Hepatocyte (in vitro differentiated cells): Measurements from ENCODE around the gene YBX3. TPM values are rescaled to one million over a fixed set of nuclear protein-coding genes. Genes with fewer than 3 reads are reported as not detected.

Source experiments
- DNase-seq: peaks from one replicate; pipeline ENCODE4 v3.0.0-alpha.2; 2016; ENCODE audit warnings: low spot score
- H2AFZ ChIP-seq: fragments of 200-600 bp; sonication (generic); 2 replicates; pipeline ENCODE4 v1.6.0; 2016; ENCODE audit warnings: antibody characterized with exemption, mild to moderate bottlenecking
- H3K27ac ChIP-seq: fragments of 200-600 bp; sonication (generic); 2 replicates; pipeline ENCODE4 v1.5.1; 2016; ENCODE audit warnings: mild to moderate bottlenecking
- H3K27me3 ChIP-seq: fragments of 200-600 bp; sonication (generic); 2 replicates; pipeline ENCODE4 v1.6.1; 2016
- H3K36me3 ChIP-seq: fragments of 200-600 bp; sonication (generic); replicated peaks from 2 replicates; pipeline ENCODE4 v1.5.1; 2016; ENCODE audit warnings: low read depth; ENCODE audit not compliant: insufficient read depth
- H3K4me1 ChIP-seq: fragments of 200-600 bp; sonication (generic); 2 replicates; pipeline ENCODE4 v1.5.1; 2016; ENCODE audit warnings: mild to moderate bottlenecking, moderate library complexity; ENCODE audit not compliant: insufficient read depth
- H3K4me2 ChIP-seq: fragments of 200-600 bp; sonication (generic); 2 replicates; pipeline ENCODE4 v1.6.0; 2016
- H3K4me3 ChIP-seq: fragments of 200-600 bp; sonication (generic); 2 replicates; pipeline ENCODE4 v1.5.1; 2016; ENCODE audit warnings: mild to moderate bottlenecking
- H3K79me2 ChIP-seq: fragments of 200-600 bp; sonication (generic); 2 replicates; pipeline ENCODE4 v1.6.0; 2017; ENCODE audit warnings: mild to moderate bottlenecking
- H3K9me2 ChIP-seq: fragments of 200-600 bp; sonication (generic); replicated peaks from 2 replicates; pipeline ENCODE4 v1.6.0; 2017; ENCODE audit warnings: mild to moderate bottlenecking; ENCODE audit not compliant: insufficient read depth
- H3K9me3 ChIP-seq: fragments of 200-600 bp; sonication (generic); 2 replicates; pipeline ENCODE4 v1.5.1; 2016; ENCODE audit warnings: low read depth, mild to moderate bottlenecking
- H4K20me1 ChIP-seq: fragments of 200-600 bp; sonication (generic); 2 replicates; pipeline ENCODE4 v1.6.0; 2016; ENCODE audit warnings: mild to moderate bottlenecking; ENCODE audit not compliant: insufficient read depth, poor library complexity, severe bottlenecking
- EZH2 ChIP-seq: fragments of 200-600 bp; sonication (generic); IDR thresholded peaks from 2 replicates; pipeline ENCODE4 v1.6.1; 2016; ENCODE audit warnings: antibody characterized with exemption, mild to moderate bottlenecking, borderline replicate concordance
- EZH2phosphoT487 ChIP-seq: fragments of 200-600 bp; sonication (generic); IDR thresholded peaks from one replicate; pipeline ENCODE4 v1.6.1; 2018; ENCODE audit warnings: antibody characterized with exemption, mild to moderate bottlenecking, low read depth, moderate library complexity; ENCODE audit not compliant: unreplicated experiment, severe bottlenecking
- WGBS: methylation state at CpG from one replicate; pipeline ENCODE4 v1.1.6; 2016; ENCODE audit warnings: low lambda C conversion rate; ENCODE audit errors: missing lambda C conversion rate; 5-methylcytosine and 5-hydroxymethylcytosine counted together
- polyA plus RNA-seq: library from polyadenylated mRNA; unstranded; fragments of >200 nt; fragmentation: Nextera tagmentation; extraction: Ambion mirVana; gene quantifications from 2 replicates; pipeline ENCODE4 v1.2.1, GENCODE V29; 2016
- total RNA-seq: library from RNA; depleted of rRNA; stranded (reverse); fragments of >200 nt; gene quantifications from 2 replicates; pipeline ENCODE4 v1.2.3, GENCODE V29; 2014
- TF ChIP-seq, protein P1 (sequence below): fragments of 200-600 bp; sonication (generic); IDR thresholded peaks from 2 replicates; pipeline ENCODE4 v1.5.1; 2016; ENCODE audit warnings: antibody characterized with exemption, mild to moderate bottlenecking; ENCODE audit not compliant: poor library complexity

Gene YBX3
- total and polyA plus RNA-seq, 2 experiments from 2014 or later: 83.4 to 218 TPM

DNA sequence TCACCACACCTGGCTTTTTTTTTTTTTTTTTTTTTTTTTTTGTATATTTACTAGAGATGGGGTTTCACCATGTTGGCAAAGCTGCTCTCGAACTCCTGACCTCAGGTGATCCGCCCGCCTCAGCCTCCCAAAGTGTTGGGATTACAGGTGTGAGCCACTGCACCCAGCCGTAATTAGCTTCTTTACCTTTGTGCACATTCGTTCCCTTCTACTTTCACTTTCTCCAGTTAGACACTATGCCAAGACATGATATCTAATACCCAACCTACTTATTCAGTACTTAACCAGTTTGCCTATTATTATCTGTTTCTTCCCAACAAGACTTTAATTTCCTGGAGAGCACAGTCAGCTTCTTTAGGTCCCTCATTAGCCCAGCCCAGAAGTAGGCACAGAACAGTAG, 54.6 kb downstream of the YBX3 start:
- H3K27me3 ChIP-seq: peaks cover 4% of the 10 kb centered on the region
- no peaks in the 10 kb centered on the region for H3K79me2 ChIP-seq
- H3K4me1 ChIP-seq: no peaks in the 10 kb centered on the region
- H4K20me1 ChIP-seq: no peaks in the 10 kb centered on the region
- 95% methylated on average over 5 of the region's 5 CpGs for WGBS
- no peak overlapping the region for H2AFZ ChIP-seq
- H3K9me2 ChIP-seq: no peaks in the 10 kb centered on the region
- H3K4me3 ChIP-seq: no peak overlapping the region
- TF ChIP-seq, protein P1, sequence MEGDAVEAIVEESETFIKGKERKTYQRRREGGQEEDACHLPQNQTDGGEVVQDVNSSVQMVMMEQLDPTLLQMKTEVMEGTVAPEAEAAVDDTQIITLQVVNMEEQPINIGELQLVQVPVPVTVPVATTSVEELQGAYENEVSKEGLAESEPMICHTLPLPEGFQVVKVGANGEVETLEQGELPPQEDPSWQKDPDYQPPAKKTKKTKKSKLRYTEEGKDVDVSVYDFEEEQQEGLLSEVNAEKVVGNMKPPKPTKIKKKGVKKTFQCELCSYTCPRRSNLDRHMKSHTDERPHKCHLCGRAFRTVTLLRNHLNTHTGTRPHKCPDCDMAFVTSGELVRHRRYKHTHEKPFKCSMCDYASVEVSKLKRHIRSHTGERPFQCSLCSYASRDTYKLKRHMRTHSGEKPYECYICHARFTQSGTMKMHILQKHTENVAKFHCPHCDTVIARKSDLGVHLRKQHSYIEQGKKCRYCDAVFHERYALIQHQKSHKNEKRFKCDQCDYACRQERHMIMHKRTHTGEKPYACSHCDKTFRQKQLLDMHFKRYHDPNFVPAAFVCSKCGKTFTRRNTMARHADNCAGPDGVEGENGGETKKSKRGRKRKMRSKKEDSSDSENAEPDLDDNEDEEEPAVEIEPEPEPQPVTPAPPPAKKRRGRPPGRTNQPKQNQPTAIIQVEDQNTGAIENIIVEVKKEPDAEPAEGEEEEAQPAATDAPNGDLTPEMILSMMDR: no peak
- TF ChIP-seq EZH2phosphoT487 (no peak), EZH2 (no peak)
- DNase-seq: no peak
- H3K36me3 ChIP-seq: no peaks in the 10 kb centered on the region
- no peak overlapping the region for H3K27ac ChIP-seq
- H3K9me3 ChIP-seq: no peaks in the 10 kb centered on the region
- no peak overlapping the region for H3K4me2 ChIP-seq

DNA sequence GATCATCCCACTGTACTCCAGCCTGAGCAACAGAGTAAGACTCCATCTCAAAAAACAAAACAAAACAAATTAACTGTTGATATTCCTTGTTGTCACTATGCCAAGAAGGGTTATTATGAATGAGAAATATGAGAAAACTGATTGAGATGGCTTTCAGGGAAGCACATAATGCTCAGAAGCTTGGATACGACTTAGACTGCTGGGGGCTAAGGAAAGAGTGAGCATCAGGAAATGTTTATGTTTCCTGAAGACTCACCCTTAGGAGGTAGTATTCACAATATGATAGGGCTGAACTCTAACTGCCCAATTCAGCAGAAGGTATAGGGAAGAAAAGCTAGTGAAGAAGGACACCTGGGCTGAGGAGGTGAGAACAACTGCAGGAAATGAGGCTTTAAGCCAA, 55.5 kb downstream of the YBX3 start:
- Histone ChIP-seq H3K27ac (no peak overlapping the region), H3K36me3 (no peaks in the 10 kb centered on the region), H3K79me2 (no peaks in the 10 kb centered on the region), H3K9me3 (no peaks in the 10 kb centered on the region), H3K9me2 (no peaks in the 10 kb centered on the region), H3K4me1 (no peaks in the 10 kb centered on the region), H2AFZ (no peak overlapping the region), H3K4me3 (no peak overlapping the region), H3K4me2 (no peak overlapping the region), H4K20me1 (no peaks in the 10 kb centered on the region), H3K27me3 (peaks cover 4% of the 10 kb centered on the region)
- TF ChIP-seq, protein P1: no peak
- TF ChIP-seq EZH2phosphoT487 (no peak), EZH2 (no peak)
- DNase-seq: no peak
- WGBS: 79% methylated on average over 1 of the region's 1 CpG

DNA sequence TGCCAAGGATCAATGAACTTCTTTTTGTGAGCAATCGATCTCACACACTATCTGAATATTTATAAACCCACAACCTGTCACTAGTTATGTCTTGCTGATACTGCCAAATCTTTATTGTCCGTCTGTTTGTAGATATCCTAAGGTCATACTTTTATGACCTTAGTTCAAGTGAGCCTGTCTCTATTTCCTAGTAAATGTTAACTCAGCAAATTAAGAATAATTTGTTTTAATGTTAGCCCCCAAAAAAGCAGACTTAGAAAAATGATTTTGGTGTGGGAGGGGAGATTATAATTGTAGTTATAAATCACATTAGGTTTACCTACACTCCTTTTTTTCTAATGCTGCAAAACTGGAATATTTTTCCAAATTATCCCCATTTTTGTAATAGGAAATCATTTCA, 58.6 kb downstream of the YBX3 start:
- H3K4me1 ChIP-seq: no peaks in the 10 kb centered on the region
- H3K27ac ChIP-seq: no peak overlapping the region
- no peaks in the 10 kb centered on the region for H3K36me3 ChIP-seq
- no peak overlapping the region for H2AFZ ChIP-seq
- H3K4me3 ChIP-seq: no peak overlapping the region
- H4K20me1 ChIP-seq: no peaks in the 10 kb centered on the region
- peaks cover 2% of the 10 kb centered on the region for H3K27me3 ChIP-seq
- 62% methylated on average over 2 of the region's 2 CpGs for WGBS
- H3K79me2 ChIP-seq: no peaks in the 10 kb centered on the region
- no peak for DNase-seq
- no peak overlapping the region for H3K4me2 ChIP-seq
- TF ChIP-seq EZH2phosphoT487: no peak
- TF ChIP-seq, protein P1: no peak
- no peak for TF ChIP-seq EZH2
- H3K9me2 ChIP-seq: no peaks in the 10 kb centered on the region
- no peaks in the 10 kb centered on the region for H3K9me3 ChIP-seq

DNA sequence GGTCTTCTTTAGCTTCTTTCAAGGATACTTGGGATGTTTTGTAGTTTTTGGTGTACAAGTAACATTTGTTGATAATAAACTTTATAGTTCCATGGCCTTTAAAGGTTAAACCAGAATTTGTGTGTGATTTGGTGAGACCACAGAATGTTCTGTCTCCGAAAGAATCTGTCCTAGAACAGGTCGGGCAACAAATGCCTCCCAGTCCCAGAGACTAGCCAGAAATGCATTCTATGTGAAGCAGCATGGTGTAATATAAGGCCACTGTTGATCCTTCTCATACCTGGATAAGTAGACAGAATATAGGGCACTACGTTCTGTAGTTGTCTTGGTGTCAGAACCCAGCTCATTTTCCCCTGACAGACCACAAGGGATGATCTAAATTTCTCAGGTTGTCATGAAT, 59.3 kb downstream of the YBX3 start:
- DNase-seq: no peak
- TF ChIP-seq EZH2phosphoT487: no peak
- TF ChIP-seq, protein P1: no peak
- Histone ChIP-seq H3K27ac (no peak overlapping the region), H3K36me3 (no peaks in the 10 kb centered on the region), H3K4me3 (no peak overlapping the region), H3K9me2 (no peaks in the 10 kb centered on the region), H3K27me3 (no peaks in the 10 kb centered on the region), H3K79me2 (no peaks in the 10 kb centered on the region), H2AFZ (no peak overlapping the region), H3K4me2 (no peak overlapping the region), H3K9me3 (no peaks in the 10 kb centered on the region), H4K20me1 (no peaks in the 10 kb centered on the region), H3K4me1 (no peaks in the 10 kb centered on the region)
- 74% methylated on average over 3 of the region's 3 CpGs for WGBS
